Right lobe of liver (tissue), 6 donors: ENCODE results near the gene MBD3. TPM values are rescaled to one million over a fixed set of nuclear protein-coding genes. Genes with fewer than 3 reads are reported as not detected.

Experiments
- ATAC-seq, 4 donors: fragments of 200-7000 bp; cut with Tn5 transposase; one replicate each; pipeline ENCODE4 v1.9.1; 2020; ENCODE audit warnings: mild to moderate bottlenecking in 4 of 4, moderate library complexity in 4 of 4
- DNase-seq, 3 donors: peaks; one replicate each; pipeline ENCODE4 v3.0.0-alpha.2; 2020
- H3K27ac ChIP-seq, 3 donors: fragments of 200-600 bp; one replicate each; pipeline ENCODE4 v1.8.0; 2022
- H3K27me3 ChIP-seq, 2 donors: fragments of 200-600 bp; one replicate each; pipeline ENCODE4 v1.8.0; 2022
- H3K36me3 ChIP-seq, 4 donors: fragments of 200-600 bp; sonication (generic) in 1 of 4; one replicate each; pipeline versions ENCODE4 v1.5.1 to v1.8.0; 2017 to 2022; ENCODE audit warnings: control low read depth in 1 of 4
- H3K4me1 ChIP-seq, 4 donors: fragments of 200-600 bp; sonication (generic) in 1 of 4; one replicate each; pipeline versions ENCODE4 v1.5.1 to v1.8.0; 2017 to 2022; ENCODE audit warnings: control low read depth in 1 of 4
- H3K4me3 ChIP-seq, 3 donors: fragments of 200-600 bp; one replicate each; pipeline ENCODE4 v1.8.0; 2022
- H3K9me3 ChIP-seq, 4 donors: fragments of 200-600 bp; sonication (generic) in 1 of 4; one replicate each; pipeline versions ENCODE4 v1.5.1 to v1.8.0; 2017 to 2022; ENCODE audit warnings: control low read depth in 1 of 4
- POLR2A ChIP-seq: fragments of 450-650 bp; IDR thresholded peaks from one replicate; pipeline ENCODE4 v1.6.1; 2017; ENCODE audit warnings: antibody characterized with exemption, mild to moderate bottlenecking
- WGBS: methylation state at CpG from one replicate; pipeline ENCODE4 v1.1.6; 2018; ENCODE audit warnings: low coverage, low lambda C conversion rate; ENCODE audit not compliant: insufficient coverage; ENCODE audit errors: missing lambda C conversion rate; 5-methylcytosine and 5-hydroxymethylcytosine counted together
- intact Hi-C, 2 donors: fragments of 100-400 bp; cut with DNase I; formaldehyde crosslinking; loops; one replicate each; pipeline versions ENCODE4 v1.11.2 to v1.14.1; 2022
- total RNA-seq, 6 experiments: library from RNA; depleted of rRNA in 2 of 6; stranded (reverse); fragments of >200 nt in 2 of 6; fragmentation: NEBNext Ultra II Directional in 3 of 6; extraction: Animal tissue kit (Norgen Biotek cat#: 25700) in 3 of 6; gene quantifications; one replicate each; pipeline versions ENCODE4 v1.1.0 to v1.2.4, GENCODE V29; 2016 to 2023
- TF ChIP-seq, protein P1 (sequence below), 4 donors: fragments of 200-600 bp in 3 of 4; fragments of 450-650 bp in 1 of 4; IDR thresholded peaks; one replicate each; pipeline versions ENCODE4 v1.5.1 to v1.8.0; 2016 to 2022; ENCODE audit warnings: antibody characterized with exemption in 4 of 4, mild to moderate bottlenecking in 2 of 4
- donor health status: DM: no; HTN: yes; CAD: no.
- donor health status: DM: no; HTN: no; CAD: no.
- donor health status: DM: no; HTN: no; CAD: no.
- donor health status: DM: no; HTN: yes; CAD: no.
- donor health status: DM: no; HTN: yes; CAD: no.

Gene MBD3
- total RNA-seq, 6 experiments from 2014 or later: 27.3 to 72.1 (median 30.1) TPM

- H3K9me3 ChIP-seq: no peaks in the 10 kb centered on the region
- ATAC-seq (no peak), DNase-seq (no peak)
- H3K4me3 ChIP-seq: no peak overlapping the region
- no peaks in the 10 kb centered on the region for H3K36me3 ChIP-seq
- WGBS: no CpG with 5 or more reads among the region's 23 CpGs
- H3K27me3 ChIP-seq: no peaks in the 10 kb centered on the region
- no peak overlapping the region for H3K27ac ChIP-seq
- intact Hi-C loops: no loop called here
- no peak for TF ChIP-seq POLR2A
- TF ChIP-seq, protein P1, sequence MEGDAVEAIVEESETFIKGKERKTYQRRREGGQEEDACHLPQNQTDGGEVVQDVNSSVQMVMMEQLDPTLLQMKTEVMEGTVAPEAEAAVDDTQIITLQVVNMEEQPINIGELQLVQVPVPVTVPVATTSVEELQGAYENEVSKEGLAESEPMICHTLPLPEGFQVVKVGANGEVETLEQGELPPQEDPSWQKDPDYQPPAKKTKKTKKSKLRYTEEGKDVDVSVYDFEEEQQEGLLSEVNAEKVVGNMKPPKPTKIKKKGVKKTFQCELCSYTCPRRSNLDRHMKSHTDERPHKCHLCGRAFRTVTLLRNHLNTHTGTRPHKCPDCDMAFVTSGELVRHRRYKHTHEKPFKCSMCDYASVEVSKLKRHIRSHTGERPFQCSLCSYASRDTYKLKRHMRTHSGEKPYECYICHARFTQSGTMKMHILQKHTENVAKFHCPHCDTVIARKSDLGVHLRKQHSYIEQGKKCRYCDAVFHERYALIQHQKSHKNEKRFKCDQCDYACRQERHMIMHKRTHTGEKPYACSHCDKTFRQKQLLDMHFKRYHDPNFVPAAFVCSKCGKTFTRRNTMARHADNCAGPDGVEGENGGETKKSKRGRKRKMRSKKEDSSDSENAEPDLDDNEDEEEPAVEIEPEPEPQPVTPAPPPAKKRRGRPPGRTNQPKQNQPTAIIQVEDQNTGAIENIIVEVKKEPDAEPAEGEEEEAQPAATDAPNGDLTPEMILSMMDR (IDR thresholded peaks at IDR 0.05): no peak
- H3K4me1 ChIP-seq: no peaks in the 10 kb centered on the region
These were observed 28.9 kb upstream of the MBD3 start for GRCh38 chr19:1621574-1621973.

DNA sequence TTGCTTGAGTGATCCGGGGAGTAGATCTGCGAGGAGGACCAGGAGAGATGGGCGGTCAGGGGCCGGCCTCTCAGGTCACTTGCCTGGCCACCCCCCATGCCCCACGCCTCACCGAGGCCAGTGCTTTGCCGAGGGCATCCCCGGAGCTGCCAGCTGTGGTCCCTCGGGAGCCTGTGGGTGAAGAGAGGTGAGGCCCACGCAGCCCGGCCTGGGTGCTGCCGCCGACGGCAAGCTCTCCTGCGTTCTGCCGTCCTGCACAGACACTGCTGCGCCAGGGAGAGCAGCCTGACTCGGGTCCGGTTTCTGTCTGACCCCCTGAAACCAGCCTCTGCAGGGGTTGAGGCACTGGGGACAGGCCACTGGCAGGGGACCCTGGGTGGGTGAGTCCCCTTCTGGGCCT is 28.4 kb upstream of the MBD3 start:
- intact Hi-C loops: no loop called here
- H3K27me3 ChIP-seq: no peaks in the 10 kb centered on the region
- no peak overlapping the region for H3K27ac ChIP-seq
- no peak for ATAC-seq
- H3K4me1 ChIP-seq: no peaks in the 10 kb centered on the region
- no CpG with 5 or more reads among the region's 19 CpGs for WGBS
- peak in 1 of 3 donors; percentile 14 for DNase-seq
- H3K36me3 ChIP-seq: no peaks in the 10 kb centered on the region
- H3K9me3 ChIP-seq: no peaks in the 10 kb centered on the region
- H3K4me3 ChIP-seq: no peak overlapping the region
- TF ChIP-seq POLR2A: no peak
- TF ChIP-seq, protein P1 (IDR thresholded peaks at IDR 0.05): no peak

GRCh38 chr19:1620502-1620901 is 27.8 kb upstream of the MBD3 start:
- H3K4me1 ChIP-seq: no peaks in the 10 kb centered on the region
- ATAC-seq (no peak), DNase-seq (no peak)
- TF ChIP-seq, protein P1 (IDR thresholded peaks at IDR 0.05): no peak
- no peak for TF ChIP-seq POLR2A
- 100% methylated on average over 1 of the region's 11 CpGs for WGBS
- H3K27me3 ChIP-seq: no peaks in the 10 kb centered on the region
- no peak overlapping the region for H3K4me3 ChIP-seq
- no peaks in the 10 kb centered on the region for H3K36me3 ChIP-seq
- no peaks in the 10 kb centered on the region for H3K9me3 ChIP-seq
- no peak overlapping the region for H3K27ac ChIP-seq
- intact Hi-C loops: no loop called here

DNA sequence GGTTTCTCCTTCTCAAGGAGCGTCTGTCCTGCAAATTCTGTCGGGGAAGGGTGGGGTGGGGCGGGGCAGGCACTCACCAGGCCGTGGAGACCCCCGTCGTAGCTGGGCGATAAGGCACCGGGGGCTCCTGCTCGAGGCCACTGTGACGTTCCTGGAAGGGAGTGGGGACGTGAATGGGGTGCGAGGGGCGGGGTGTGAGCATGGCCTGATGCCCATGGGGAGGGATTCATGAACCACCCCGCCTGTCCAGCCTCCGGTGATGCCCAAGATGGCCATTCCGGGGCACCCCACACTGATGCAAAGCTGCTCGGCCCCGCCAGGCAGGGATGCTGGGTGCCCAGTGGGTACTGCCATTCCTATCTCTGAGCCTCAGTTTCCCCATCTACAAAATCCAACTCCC is 27.0 kb upstream of the MBD3 start:
- Histone ChIP-seq H3K27ac (no peak overlapping the region), H3K9me3 (no peaks in the 10 kb centered on the region), H3K36me3 (no peaks in the 10 kb centered on the region), H3K27me3 (no peaks in the 10 kb centered on the region), H3K4me1 (no peaks in the 10 kb centered on the region), H3K4me3 (no peak overlapping the region)
- ATAC-seq: no peak
- TF ChIP-seq, protein P1 (IDR thresholded peaks at IDR 0.05): no peak
- TF ChIP-seq POLR2A: no peak
- intact Hi-C loops: no loop called here
- peak in 1 of 3 donors; percentile 40 for DNase-seq
- WGBS: 88% methylated on average over 9 of the region's 18 CpGs

DNA sequence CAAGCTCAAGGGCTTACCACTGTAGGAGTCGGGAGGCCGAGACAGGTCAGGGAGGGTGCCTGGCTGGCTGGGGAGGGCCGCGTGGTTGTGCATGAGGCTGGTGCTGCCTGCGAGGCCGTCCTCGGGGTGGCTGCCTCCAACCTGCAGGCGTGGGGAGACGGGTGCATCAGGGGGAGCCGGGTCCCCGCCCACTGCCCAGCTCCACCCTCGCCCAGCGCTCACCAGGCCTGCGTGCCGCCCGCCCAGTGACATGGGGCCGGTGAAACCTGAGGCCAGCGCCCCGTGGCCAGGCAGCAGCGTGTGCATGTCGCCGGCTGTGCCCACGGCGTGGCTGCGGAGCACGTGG is 26.4 kb upstream of the MBD3 start:
- ATAC-seq: no peak
- TF ChIP-seq POLR2A: no peak
- TF ChIP-seq, protein P1 (IDR thresholded peaks at IDR 0.05): no peak

More for the DNA sequence above, 26.4 kb upstream of the MBD3 start:
- WGBS: no CpG with 5 or more reads among the region's 26 CpGs
- DNase-seq: no peak
- no peaks in the 10 kb centered on the region for H3K4me1 ChIP-seq
- intact Hi-C loops: no loop called here
- H3K27me3 ChIP-seq: no peaks in the 10 kb centered on the region
- no peaks in the 10 kb centered on the region for H3K36me3 ChIP-seq
- no peak overlapping the region for H3K4me3 ChIP-seq
- H3K27ac ChIP-seq: no peak overlapping the region
- H3K9me3 ChIP-seq: no peaks in the 10 kb centered on the region
